Gastroesophageal sphincter (tissue), 4 donors: ENCODE data around the gene SCYGR8. TPM values are rescaled to one million over a fixed set of nuclear protein-coding genes. Genes with fewer than 3 reads are reported as not detected.

Source experiments
- ATAC-seq: fragments of 150-250 bp; one replicate; pipeline ENCODE4 v1.9.1; 2016; ENCODE audit warnings: mild to moderate bottlenecking, moderate library complexity
- H3K27ac ChIP-seq, 4 donors: fragments of 200-600 bp; sonication (generic) in 3 of 4; 1 replicate in 3 of 4; 2 replicates in 1 of 4; pipeline ENCODE4 v1.5.1; 2016 to 2019
- H3K27me3 ChIP-seq: fragments of 200-600 bp; sonication (generic); one replicate; pipeline ENCODE4 v1.5.1; 2019
- H3K36me3 ChIP-seq, 2 donors: fragments of 200-600 bp; sonication (generic); one replicate each; pipeline ENCODE4 v1.5.1; 2019; ENCODE audit warnings: control low read depth in 1 of 2
- H3K4me1 ChIP-seq, 3 donors: fragments of 200-600 bp; sonication (generic); 1 replicate in 2 of 3; 2 replicates in 1 of 3; pipeline ENCODE4 v1.5.1; 2016 to 2019; ENCODE audit warnings: control low read depth in 2 of 3
- H3K4me3 ChIP-seq, 2 donors: fragments of 200-600 bp; sonication (generic); one replicate each; pipeline ENCODE4 v1.5.1; 2019; ENCODE audit warnings: mild to moderate bottlenecking in 1 of 2, moderate library complexity in 1 of 2
- H3K9me3 ChIP-seq, 3 donors: fragments of 200-600 bp; sonication (generic); one replicate each; pipeline ENCODE4 v1.5.1; 2017 to 2019; ENCODE audit warnings: control low read depth in 2 of 3
- EP300 ChIP-seq: sonication (generic); formaldehyde crosslinking; IDR thresholded peaks from one replicate; pipeline ENCODE4 v1.6.1; 2017; ENCODE audit warnings: antibody characterized with exemption, mild to moderate bottlenecking
- POLR2A ChIP-seq, 2 donors: fragments of 450-650 bp; IDR thresholded peaks; one replicate each; pipeline ENCODE4 v1.6.1; 2017; ENCODE audit warnings: antibody characterized with exemption in 2 of 2, mild to moderate bottlenecking in 2 of 2, moderate library complexity in 1 of 2
- POLR2AphosphoS5 ChIP-seq: sonication (generic); formaldehyde crosslinking; IDR thresholded peaks from one replicate; pipeline ENCODE4 v1.6.1; 2017; ENCODE audit warnings: antibody characterized with exemption
- WGBS, 2 donors: methylation state at CpG; one replicate each; pipeline ENCODE4 v1.1.5; 2018; ENCODE audit warnings: low coverage in 1 of 2; 5-methylcytosine and 5-hydroxymethylcytosine counted together
- total RNA-seq, 4 donors: library from RNA; depleted of rRNA; stranded (reverse); fragments of >200 nt; gene quantifications; one replicate each; pipeline ENCODE4 v1.1.0, GENCODE V29; 2016
- TF ChIP-seq, protein P1 (sequence below), 4 experiments: fragments of 200-600 bp in 2 of 4; fragments of 450-650 bp in 2 of 4; sonication (generic) in 1 of 4; IDR thresholded peaks; one replicate each; pipeline ENCODE4 v1.5.1; 2017 to 2019; ENCODE audit warnings: antibody characterized with exemption in 4 of 4, mild to moderate bottlenecking in 2 of 4, moderate library complexity in 2 of 4

SCYGR8 gene
- total RNA-seq, 4 donors from 2014 or later, result not detected

DNA sequence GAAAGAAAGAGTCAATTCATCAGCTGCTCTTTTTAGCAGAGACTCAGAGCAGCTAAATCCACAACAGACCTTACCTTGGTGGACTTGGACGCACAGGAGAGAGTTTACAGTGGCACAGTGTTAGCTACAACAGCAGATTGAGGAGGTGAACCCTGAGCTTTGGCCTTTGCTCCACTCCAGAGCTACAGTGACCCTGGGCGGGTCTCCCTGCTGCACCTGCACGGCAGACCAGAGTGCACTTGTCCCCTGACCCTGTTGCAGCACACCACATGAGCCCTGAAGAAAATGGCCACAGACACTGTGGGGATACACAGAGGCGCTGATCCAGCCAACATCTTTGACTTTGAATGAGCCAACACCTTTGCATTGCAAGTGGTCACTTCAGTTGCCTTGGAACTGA, 38.8 kb upstream of the SCYGR8 start:
- Histone ChIP-seq H3K4me3 (no peak overlapping the region), H3K36me3 (no peaks in the 10 kb centered on the region), H3K27ac (no peak overlapping the region), H3K4me1 (no peaks in the 10 kb centered on the region), H3K27me3 (no peaks in the 10 kb centered on the region), H3K9me3 (peaks cover 0 to 8% (median 0%) of the 10 kb centered on the region in 3 donors)
- WGBS, 2 donors, result 75 to 80% methylated on average over 1 to 2 of the region's 4 CpGs
- TF ChIP-seq, protein P1, sequence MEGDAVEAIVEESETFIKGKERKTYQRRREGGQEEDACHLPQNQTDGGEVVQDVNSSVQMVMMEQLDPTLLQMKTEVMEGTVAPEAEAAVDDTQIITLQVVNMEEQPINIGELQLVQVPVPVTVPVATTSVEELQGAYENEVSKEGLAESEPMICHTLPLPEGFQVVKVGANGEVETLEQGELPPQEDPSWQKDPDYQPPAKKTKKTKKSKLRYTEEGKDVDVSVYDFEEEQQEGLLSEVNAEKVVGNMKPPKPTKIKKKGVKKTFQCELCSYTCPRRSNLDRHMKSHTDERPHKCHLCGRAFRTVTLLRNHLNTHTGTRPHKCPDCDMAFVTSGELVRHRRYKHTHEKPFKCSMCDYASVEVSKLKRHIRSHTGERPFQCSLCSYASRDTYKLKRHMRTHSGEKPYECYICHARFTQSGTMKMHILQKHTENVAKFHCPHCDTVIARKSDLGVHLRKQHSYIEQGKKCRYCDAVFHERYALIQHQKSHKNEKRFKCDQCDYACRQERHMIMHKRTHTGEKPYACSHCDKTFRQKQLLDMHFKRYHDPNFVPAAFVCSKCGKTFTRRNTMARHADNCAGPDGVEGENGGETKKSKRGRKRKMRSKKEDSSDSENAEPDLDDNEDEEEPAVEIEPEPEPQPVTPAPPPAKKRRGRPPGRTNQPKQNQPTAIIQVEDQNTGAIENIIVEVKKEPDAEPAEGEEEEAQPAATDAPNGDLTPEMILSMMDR (IDR thresholded peaks at IDR 0.05), result no peak
- no peak for TF ChIP-seq POLR2AphosphoS5
- no peak for TF ChIP-seq POLR2A (IDR thresholded peaks at IDR 0.05)
- no peak for TF ChIP-seq EP300
- peak; percentile 19 for ATAC-seq

DNA sequence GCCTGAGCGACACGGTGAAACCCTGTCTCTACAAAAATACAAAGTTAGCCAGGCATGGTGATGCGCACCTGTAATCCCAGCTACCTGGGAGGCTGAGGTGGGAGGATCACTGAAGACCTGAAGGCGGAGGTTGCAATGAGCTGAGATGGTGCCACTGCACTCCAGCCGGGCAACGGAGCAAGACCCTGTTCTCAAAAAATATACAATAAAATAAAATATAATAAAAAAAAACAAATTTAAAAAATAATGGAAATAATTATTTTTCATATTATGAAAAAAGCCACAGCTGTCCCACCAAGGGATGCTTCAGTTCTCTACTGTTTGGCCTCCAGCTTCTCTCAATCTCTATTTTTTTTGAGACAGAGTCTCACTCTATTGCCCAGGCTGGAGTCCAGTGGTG, 38.3 kb upstream of the SCYGR8 start:
- no peaks in the 10 kb centered on the region for H3K4me1 ChIP-seq
- TF ChIP-seq, protein P1 (IDR thresholded peaks at IDR 0.05), result no peak
- TF ChIP-seq EP300 (no peak), POLR2AphosphoS5 (no peak), POLR2A (IDR thresholded peaks at IDR 0.05) (no peak)
- H3K4me3 ChIP-seq, result no peak overlapping the region
- H3K27ac ChIP-seq, result no peak overlapping the region
- ATAC-seq, result no peak
- H3K9me3 ChIP-seq, result peaks cover 0 to 3% (median 0%) of the 10 kb centered on the region in 3 donors
- 75 to 83% methylated on average over 5 to 6 of the region's 6 CpGs for WGBS, 2 donors
- H3K36me3 ChIP-seq, result no peaks in the 10 kb centered on the region
- H3K27me3 ChIP-seq, result no peaks in the 10 kb centered on the region

DNA sequence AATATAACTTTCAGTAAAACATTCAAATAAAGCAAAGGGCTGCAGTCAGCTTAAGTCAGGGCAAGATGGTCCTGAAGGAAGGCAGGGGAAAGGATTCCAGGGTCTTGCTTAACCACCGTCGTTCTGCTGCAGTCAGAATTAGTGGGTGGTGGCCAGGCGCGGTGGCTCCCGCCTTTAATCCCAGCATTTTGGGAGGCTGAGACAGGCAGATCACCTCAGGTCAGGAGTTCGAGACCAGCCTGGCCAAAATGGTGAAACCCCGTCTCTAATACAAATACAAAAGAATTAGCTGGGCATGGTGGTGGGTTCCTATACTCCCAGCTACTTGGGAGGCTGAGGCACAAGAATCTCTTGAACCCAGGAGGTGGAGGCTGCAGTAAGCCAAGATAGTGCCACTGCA, 34.7 kb upstream of the SCYGR8 start:
- Histone ChIP-seq H3K4me3 (no peak overlapping the region), H3K27ac (no peak overlapping the region), H3K27me3 (no peaks in the 10 kb centered on the region), H3K9me3 (no peaks in the 10 kb centered on the region), H3K4me1 (no peaks in the 10 kb centered on the region), H3K36me3 (no peaks in the 10 kb centered on the region)
- no peak for ATAC-seq
- TF ChIP-seq, protein P1 (IDR thresholded peaks at IDR 0.05), result no peak
- TF ChIP-seq EP300 (no peak), POLR2AphosphoS5 (no peak), POLR2A (IDR thresholded peaks at IDR 0.05) (no peak)
- 89 to 95% methylated on average over 6 to 7 of the region's 7 CpGs for WGBS, 2 donors

DNA sequence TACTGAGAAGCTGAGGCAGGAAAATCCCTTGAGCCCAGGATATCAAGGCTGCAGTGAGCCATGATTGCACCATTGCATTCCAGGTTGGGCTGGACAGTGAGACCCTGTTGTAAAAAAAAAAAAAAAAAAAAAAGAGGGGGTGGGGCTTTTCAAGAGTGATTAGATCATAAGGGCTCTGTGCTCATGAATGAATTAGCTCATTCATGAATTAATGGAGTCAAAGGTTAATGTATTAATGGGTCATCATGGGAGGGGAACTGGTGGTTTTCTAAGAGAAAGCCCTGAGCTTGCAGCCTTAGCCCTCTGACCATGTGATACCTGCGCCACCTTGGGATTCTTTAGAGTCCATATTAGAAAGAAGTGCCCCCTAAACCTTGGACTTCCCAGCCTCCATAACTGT, 32.4 kb upstream of the SCYGR8 start:
- Histone ChIP-seq H3K4me1 (peaks cover 0 to 14% (median 5%) of the 10 kb centered on the region in 3 donors), H3K4me3 (no peak overlapping the region), H3K27ac (no peak overlapping the region), H3K27me3 (no peaks in the 10 kb centered on the region), H3K36me3 (no peaks in the 10 kb centered on the region), H3K9me3 (no peaks in the 10 kb centered on the region)
- 83 to 91% methylated on average over 1 of the region's 1 CpG for WGBS, 2 donors
- ATAC-seq, result no peak
- TF ChIP-seq POLR2A (IDR thresholded peaks at IDR 0.05) (no peak), EP300 (no peak), POLR2AphosphoS5 (no peak)
- TF ChIP-seq, protein P1 (IDR thresholded peaks at IDR 0.05), result no peak

DNA sequence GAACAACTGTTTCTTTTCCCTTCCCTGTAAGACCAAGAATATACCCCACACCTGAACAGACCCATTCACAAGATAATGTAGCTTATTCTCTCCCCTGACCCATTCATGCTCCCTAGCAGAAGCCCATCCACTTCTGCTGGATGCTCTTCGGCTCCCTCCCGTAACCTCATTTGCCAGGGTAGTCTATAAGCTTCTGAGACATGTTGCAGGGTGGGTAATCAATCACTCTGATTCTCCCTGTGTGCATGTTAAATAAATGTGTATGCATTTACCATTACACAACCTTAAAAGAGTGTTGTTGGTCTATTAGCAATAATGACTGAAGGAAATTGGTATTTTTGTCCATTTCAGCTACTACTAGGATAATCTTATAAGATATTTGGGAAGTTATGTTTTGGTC, 29.2 kb upstream of the SCYGR8 start:
- no peak for ATAC-seq
- no peak overlapping the region for H3K27ac ChIP-seq
- WGBS, 2 donors, result 82 to 90% methylated on average over 2 of the region's 2 CpGs
- H3K27me3 ChIP-seq, result no peaks in the 10 kb centered on the region
- TF ChIP-seq POLR2A (IDR thresholded peaks at IDR 0.05) (no peak), EP300 (no peak), POLR2AphosphoS5 (no peak)
- TF ChIP-seq, protein P1 (IDR thresholded peaks at IDR 0.05), result no peak
- no peak overlapping the region for H3K4me3 ChIP-seq
- no peaks in the 10 kb centered on the region for H3K9me3 ChIP-seq
- no peaks in the 10 kb centered on the region for H3K36me3 ChIP-seq
- H3K4me1 ChIP-seq, result peaks cover 0 to 21% (median 5%) of the 10 kb centered on the region in 3 donors
